H54 (cell line): Measurements from ENCODE around the gene ALOX5.
"Not testable (repeated sequence)": the region's sequence is repeated elsewhere in the genome, so short reads cannot be mapped to it uniquely, and the experiment has no call there.

ENCODE experiments used
- DNase-seq: peaks from one replicate; pipeline ENCODE4 v3.0.0; 2011; ENCODE audit warnings: low spot score, mixed read lengths; ENCODE audit not compliant: insufficient read length
- FAIRE-seq: peaks from 3 replicates; lab custom pipeline; 2011; peaks lifted over from hg19 to GRCh38; lab: Jason Lieb, UNC
- POLR2A ChIP-seq: IDR thresholded peaks from 2 replicates; pipeline ENCODE4 v1.6.1; 2011; ENCODE audit warnings: low read depth, mild to moderate bottlenecking, low read length

The ALOX5 gene

GRCh38 chr10:45373576-45374349, at the start of gene ALOX5:
TSS of gene ALOX5 (plus strand) at chr10:45374216. CDS start at chr10:45374280, 64 bp downstream.
- TF ChIP-seq POLR2A: no peak
- FAIRE-seq (no peak), DNase-seq (no peak)

DNA sequence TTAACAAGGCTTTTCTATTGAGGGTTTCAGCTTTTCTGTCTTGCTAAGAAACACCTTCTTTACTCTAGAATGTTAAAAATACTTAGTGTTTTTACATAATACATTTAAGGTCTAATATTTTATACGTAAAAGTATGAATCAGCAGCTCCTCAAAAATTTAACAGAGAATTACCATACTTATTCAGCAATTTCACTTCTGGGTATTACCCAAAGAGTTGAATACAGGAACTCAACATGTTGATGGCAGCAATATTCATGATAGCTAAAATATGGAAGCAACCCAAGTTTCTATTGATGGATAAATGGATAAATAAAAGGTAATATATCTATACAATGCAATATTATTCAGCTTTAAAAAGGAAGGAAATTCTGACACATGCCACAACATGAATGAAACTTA, 48.9 kb upstream of the ALOX5 start:
- no peak for TF ChIP-seq POLR2A
- DNase-seq (no peak), FAIRE-seq (no peak)

GRCh38 chr10:45326864-45327263, 47.2 kb upstream of the ALOX5 start:
- FAIRE-seq, DNase-seq: not testable (repeated sequence)

- FAIRE-seq: not testable (repeated sequence)
Measured at GRCh38 chr10:45331824-45332223, 42.2 kb upstream of the ALOX5 start.

DNA sequence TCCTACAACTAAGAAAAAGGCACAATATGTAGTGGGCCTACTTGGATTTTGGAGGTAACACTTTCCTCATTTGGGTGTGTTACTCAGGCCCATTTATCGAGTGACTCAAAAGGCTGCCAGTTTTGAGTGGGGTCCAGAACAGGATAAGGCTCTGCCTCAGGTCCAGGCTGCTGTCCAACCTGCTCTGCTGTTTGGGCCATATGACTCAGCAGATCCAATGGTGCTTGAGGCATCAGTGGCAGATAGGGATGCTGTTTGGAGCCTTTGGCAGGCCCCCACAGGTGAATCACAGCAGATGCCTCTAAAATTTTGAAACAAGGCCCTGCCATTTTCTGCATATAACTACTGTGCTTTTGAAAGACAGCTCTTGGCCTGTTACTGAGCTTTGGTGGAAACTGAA, 34.1 kb upstream of the ALOX5 start:
- FAIRE-seq (no peak), DNase-seq (no peak)
- TF ChIP-seq POLR2A: no peak

More at GRCh38 chr10:45331824-45332223, 42.2 kb upstream of the ALOX5 start:
- not testable (repeated sequence) for DNase-seq

GRCh38 chr10:45340420-45340819, 33.6 kb upstream of the ALOX5 start:
- not testable (repeated sequence) for DNase-seq, FAIRE-seq

GRCh38 chr10:45346652-45347335, 27.2 kb upstream of the ALOX5 start:
- DNase-seq, FAIRE-seq: not testable (repeated sequence)

DNA sequence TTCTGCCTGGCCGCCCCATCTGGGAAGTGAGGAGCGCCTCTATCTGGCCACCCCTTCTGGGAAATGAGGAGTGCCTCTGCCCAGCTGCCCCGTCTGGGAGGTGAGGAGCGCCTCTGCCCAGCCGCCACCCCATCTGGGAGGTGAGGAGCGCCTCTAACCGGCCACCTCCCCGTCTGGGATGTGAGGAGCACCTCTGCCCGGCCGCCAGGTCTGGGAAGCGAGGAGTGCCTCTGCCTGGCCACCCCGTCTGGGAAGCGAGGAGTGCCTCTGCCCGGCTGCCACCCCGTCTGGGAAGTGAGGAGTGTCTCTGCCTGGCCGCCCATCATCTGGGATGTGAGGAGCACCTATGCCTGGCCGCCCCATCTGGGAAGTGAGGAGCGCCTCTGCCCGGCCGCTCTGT, 26.6 kb upstream of the ALOX5 start:
- not testable (repeated sequence) for FAIRE-seq, DNase-seq

GRCh38 chr10:45348196-45348765, 25.7 kb upstream of the ALOX5 start:
- FAIRE-seq: not testable (repeated sequence)

GRCh38 chr10:45353186-45353585, 20.8 kb upstream of the ALOX5 start:
- no peak for TF ChIP-seq POLR2A
- FAIRE-seq (no peak), DNase-seq (no peak)

More at GRCh38 chr10:45348196-45348765, 25.7 kb upstream of the ALOX5 start:
- not testable (repeated sequence) for DNase-seq

DNA sequence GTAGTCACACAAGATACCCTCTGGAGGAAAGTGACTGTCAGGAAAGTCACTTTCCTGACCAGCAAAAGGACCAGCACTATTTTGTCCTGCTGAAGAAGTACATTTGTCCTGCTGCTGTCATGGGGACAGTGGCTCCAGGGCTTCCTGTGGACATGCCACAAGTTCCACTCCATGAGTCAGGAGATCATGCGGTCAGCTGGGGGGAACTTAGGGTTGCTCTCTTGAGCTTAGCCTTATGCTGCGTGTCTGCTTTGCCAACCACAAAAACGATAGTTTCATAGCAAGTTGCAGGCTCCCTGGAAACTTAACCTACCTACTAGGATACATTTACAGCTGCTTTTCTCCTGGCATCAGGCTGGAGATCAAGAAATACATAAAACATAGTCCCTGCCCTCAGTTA, 19.8 kb upstream of the ALOX5 start:
- no peak for FAIRE-seq
- TF ChIP-seq POLR2A: no peak
- no peak for DNase-seq

- no peak for TF ChIP-seq POLR2A
- no peak for FAIRE-seq
- DNase-seq: no peak
Measured at GRCh38 chr10:45355494-45355893, 18.5 kb upstream of the ALOX5 start.

DNA sequence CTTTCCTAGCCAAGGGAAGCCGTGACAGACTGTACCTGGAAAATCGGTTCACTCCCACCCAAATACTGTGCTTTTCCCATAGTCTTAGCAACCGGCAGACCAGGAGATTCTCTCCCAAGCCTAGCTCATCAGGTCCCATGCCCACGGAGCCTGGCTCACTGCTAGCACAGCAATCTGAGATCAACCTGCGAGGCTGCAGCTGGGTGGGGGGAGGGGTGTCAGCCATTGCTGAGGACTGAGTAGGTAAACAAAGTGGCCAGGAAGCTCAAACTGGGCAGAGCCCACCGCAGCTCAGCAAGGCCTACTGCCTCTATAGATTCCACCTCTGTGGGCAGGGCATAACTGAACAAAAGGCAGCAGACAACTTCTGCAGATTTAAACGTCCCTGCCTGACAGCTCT, 15.1 kb upstream of the ALOX5 start:
- not testable (repeated sequence) for FAIRE-seq, DNase-seq

DNA sequence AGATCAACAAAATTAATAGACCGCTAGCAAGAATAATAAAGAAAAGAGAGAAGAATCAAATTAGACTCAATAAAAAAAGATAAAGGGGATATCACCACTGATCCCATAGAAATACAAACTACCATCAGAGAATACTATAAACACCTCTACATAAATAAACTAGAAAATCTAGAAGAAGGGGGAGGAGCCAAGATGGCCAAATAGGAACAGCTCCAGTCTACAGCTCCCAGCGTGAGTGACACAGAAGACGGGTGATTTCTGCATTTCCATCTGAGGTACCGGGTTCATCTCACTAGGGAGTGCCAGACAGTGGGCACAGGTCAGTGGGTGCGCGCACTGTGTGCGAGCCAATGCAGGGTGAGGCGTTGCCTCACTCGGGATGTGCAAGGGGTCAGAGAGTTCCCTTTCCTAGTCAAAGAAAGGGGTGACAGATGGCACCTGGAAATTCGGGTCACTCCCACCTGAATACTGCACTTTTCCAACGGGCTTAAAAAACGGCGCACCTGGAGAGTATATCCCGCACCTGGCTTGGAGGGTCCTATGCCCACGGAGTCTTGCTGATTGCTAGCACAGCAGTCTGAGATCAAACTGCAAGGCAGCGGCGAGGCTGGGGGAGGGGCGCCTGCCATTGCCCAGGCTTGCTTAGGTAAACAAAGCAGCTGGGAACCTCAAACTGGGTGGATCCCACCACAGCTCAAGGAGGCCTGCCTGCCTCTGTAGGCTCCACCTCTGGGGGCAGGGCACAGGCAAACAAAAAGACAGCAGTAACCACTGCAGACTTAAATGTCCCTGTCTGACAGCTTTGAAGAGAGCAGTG, 11.8 kb upstream of the ALOX5 start:
- DNase-seq, FAIRE-seq: not testable (repeated sequence)

- DNase-seq, FAIRE-seq: not testable (repeated sequence)
Measured at GRCh38 chr10:45367643-45368042, 6.4 kb upstream of the ALOX5 start.
